ENCODE results near the gene EIF3C.
"Not testable (repeated sequence)": the region's sequence is repeated elsewhere in the genome, so short reads cannot be mapped to it uniquely, and the experiment has no call there.

Gene EIF3C

DNA sequence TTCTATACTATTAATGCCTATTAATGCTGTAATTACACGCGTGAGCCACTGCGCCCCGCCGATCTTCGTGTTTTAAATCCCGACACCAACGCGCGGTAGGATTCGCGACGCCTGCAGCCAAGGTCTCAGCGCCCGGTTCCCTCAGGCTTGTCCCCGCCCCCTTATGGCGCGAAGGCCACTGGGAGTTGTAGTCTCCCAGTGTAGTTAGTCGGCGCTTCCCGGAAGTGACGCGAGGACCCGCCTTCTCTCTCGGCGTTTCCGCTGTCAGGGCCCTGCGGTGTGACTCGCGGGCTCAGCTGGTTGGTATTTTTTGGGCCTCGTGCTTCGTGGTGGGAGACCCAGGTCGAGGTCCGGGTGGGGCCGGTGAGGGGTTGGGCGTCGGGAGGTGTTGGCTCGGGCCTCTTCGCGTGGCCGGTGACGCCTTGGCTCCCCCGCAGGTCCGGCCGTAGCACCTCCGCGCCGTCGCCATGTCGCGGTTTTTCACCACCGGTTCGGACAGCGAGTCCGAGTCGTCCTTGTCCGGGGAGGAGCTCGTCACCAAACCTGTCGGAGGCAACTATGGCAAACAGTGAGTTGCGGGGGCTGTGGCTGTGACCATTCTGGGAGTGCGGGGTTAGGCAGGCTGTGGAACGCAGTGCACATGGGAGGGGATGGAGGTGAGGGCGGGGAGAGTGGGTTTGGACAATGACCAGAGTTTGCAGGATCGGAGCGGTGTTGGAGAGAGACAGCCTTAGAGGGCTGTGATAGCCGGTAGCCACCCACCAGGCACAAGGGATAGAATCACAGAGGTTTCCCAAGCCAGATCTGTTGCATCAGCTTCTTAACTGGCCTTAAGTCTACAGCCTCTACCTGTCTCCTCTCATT is at the start of gene EIF3C:
TSS of gene EIF3C (plus strand) at position 245 of the 864 bp plus-strand sequence. CDS start at position 468, 223 bp downstream.
- not testable (repeated sequence) for DNase-seq

GRCh38 chr16:28666264-28666663 is 45.0 kb upstream of the EIF3C start:
- DNase-seq, result not testable (repeated sequence)

DNA sequence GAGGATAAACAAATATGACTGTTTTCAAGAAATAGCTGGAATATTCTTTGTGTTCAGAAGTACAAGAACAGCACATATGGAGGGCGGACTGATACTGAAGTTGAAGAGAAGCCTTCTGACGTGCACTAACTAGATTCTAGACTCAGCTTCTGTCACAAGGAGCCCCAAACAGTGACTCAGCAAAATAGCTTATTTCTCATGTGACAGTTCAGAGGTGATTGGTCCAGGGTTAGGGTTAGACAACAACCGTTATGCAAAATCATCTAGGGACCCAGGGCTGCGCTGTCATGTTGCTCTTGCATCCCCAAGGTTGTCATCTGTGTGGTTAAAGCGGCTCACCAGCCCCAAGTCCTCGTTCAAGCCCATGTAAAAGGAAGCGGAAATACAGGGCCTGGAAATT is 43.8 kb upstream of the EIF3C start:
- DNase-seq, result not testable (repeated sequence)

DNA sequence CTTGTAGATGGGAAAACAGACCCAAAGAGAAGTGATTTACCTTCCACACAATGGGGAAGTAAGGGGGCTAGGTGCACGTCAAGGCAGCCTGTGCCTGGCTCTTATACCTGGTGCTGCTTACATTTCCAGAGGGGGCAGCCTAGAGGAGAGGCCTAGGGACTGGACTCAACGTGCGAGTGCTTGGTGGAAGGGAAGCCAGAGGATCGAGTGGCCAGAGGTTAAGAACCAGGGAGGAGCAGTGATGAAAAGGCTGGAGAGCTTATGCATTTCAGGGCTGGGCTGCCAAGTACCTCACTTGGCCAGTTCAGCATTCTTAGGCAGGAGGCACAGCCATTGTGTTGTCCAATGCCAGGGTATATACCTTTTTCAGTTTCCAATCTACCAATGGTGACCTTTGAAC is 43.1 kb upstream of the EIF3C start:
- not testable (repeated sequence) for DNase-seq

DNA sequence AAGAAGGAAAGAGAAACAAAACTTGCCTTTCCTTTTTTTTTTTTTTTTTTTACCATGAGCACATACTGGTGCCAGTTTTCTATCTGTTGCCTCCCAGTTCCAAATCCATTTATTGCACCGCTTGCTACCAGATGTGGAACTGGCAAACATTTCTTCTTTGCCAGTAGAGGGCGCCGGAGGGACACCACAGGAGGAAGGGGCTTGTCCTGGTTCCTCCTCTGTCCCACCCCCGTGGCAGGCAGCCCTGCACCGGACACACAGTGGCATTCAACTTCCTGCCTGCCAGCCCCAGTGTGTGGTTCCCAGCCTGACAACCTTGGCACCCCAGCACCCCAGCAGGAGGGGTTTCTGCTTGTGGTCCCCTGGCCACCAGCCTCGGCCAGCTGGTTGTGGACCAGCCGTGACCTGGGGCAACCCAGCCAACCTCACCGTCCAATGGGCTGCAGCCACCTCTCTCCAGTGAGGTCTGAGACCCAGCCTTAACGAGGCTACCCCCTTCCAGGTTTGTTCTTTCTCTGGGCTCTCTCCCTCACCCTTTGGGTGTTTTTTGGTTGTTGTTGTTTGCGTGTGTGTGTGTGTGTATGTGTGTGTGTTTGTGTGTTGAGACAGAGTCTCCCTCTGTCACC is 22.8 kb upstream of the EIF3C start:
- not testable (repeated sequence) for DNase-seq

DNA sequence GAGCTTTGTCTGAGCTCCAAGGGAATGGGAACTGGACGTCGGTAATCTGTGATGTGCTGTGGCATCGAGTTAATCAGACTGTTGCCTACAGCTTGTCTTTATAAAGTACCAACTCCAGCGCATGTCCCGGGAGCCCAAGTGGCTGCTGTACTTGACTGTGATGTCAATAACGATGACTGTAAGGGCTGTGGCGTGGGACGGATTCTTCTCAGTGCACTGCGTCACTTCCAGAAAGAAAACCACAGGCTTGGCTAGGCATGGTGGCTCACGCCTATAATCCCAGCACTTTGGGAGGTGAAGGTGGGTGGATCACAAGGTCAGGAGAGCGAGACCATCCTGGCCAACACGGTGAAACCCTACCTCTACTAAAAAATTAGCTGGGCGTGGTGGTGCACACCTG is 21.8 kb upstream of the EIF3C start:
- DNase-seq, result not testable (repeated sequence)

GRCh38 chr16:28691722-28692121 is 19.5 kb upstream of the EIF3C start:
- not testable (repeated sequence) for DNase-seq

GRCh38 chr16:28693257-28693950 is 17.9 kb upstream of the EIF3C start:
- DNase-seq, result not testable (repeated sequence)

DNA sequence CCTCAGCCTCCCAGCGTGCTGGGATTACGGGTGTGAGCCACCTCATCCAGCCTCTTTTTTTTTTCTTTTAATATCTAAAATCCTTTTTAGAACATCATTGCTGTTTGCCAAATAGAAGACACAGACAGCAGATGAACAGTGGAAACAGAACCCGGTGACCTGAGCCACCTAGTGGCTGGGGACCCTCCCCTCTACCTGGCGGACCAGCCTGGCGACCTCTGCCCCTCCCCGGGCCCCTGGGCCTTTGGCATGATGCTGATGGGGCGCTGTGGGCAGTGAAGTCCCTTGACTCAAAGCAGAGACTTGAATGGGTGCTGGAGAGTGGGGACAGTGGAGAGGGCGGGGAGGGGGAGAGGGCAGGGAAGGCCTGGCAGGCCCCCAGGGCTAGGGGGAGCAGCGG is 11.5 kb upstream of the EIF3C start:
- DNase-seq, result not testable (repeated sequence)

GRCh38 chr16:28700349-28700748 is 10.9 kb upstream of the EIF3C start:
- not testable (repeated sequence) for DNase-seq

DNA sequence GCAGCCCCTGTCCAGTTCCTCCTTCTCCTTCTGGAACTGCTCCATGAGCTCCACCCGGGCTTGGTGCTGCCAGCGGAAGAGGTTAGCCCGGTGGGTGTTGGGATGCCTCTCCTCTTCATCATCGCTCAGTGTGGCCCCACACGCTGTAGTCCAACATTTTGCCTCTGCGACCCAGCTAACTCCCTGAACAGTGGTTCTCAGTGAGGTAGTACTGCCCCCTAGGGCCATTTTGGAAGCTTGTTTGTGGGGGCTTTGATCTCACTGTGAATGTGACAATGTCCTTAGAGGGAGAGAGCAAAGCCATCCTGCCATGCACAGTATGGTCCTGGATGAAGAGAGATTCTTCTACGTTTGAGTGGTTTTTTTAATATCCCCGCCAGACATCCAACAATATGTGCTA is 9.9 kb upstream of the EIF3C start:
- DNase-seq, result not testable (repeated sequence)

DNA sequence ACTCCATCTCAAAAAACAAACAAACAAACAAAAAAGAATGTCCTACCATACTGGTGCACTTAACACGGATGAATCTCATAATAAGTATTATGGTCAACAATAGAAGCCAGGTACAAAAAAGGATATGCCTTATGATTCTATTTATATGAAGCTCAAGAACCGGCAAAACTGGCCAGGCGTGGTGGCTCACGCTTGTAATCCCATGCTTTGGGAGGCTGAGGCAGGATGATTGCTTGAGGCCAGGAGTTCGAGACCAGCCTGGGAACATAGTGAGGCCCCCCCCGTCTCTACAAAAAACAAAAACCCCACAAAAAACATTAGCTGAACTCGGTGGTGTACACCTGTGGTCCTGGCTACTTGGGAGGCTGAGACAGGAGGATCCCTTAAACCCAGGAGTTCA is 7.0 kb upstream of the EIF3C start:
- DNase-seq, result not testable (repeated sequence)

DNA sequence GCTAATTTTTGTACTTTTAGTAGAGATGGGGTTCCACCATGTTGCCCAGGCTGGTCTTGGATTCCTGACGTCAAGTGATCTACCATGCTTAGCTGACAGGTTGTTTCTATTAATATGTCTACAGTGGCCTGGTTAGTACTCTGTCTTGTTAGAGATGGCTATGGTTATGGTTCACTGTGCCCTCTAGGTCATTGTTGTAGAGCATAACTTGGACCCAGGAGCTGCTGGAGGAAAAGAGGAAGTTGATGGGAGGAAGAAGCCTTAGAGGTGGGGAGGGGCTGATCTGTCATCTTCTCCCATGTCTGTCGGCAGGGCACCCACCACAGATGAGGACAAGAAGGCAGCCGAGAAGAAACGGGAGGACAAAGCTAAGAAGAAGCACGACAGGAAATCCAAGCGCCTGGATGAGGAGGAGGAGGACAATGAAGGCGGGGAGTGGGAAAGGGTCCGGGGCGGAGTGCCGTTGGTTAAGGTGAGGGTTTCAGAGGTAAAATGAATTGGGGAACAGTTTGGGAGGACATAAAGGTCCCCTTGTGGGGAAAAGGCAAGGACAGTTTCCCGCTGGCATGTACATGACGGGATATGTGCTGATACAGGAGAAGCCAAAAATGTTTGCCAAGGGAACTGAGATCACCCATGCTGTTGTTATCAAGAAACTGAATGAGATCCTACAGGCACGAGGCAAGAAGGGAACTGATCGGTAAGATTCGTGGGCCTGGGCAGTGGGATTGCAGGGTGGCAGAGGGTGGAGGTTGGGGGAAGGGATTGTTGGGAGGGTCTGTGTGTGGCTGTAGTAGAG is 11.8 kb downstream of the EIF3C start:
- not testable (repeated sequence) for DNase-seq

GRCh38 chr16:28731253-28731652 is 20.0 kb downstream of the EIF3C start:
- DNase-seq, result not testable (repeated sequence)

DNA sequence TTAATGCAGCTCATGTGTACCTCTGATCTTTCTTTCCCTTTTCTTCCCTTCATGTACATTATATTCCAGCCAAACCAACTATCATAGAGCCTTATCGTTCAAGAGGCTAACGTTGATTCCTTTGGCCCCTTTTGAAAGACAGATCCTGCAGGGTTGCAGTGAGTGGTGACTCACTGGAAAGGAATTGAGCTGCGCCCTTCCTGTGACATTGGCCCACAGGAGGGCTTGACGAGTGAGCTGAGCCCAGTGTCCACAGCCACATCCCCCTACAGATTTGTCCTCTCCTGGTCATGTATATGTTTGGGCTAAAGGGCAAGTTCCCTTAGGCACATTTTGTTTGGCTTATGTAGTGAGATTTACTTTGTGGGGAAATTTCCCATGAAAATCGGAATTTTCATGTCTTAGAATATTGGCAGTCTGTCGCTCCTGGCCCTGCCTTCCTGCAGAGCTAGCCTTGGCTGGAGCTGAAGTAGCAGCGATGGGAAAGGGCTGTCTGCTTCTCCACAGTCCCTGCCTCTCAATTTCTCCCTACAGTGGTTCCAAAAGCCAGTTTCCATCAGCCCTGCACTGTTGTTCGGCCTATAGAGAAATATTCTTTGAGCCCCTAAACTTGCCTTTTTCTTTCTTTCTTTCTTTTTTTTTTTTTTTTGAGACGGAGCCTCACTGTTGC is 21.3 kb downstream of the EIF3C start:
- not testable (repeated sequence) for DNase-seq

- not testable (repeated sequence) for DNase-seq
These were observed 28.5 kb downstream of the EIF3C start for GRCh38 chr16:28739787-28740186.

GRCh38 chr16:28740631-28741030 is 29.4 kb downstream of the EIF3C start:
- not testable (repeated sequence) for DNase-seq

GRCh38 chr16:28741295-28741694 is 30.0 kb downstream of the EIF3C start:
- DNase-seq, result not testable (repeated sequence)

DNA sequence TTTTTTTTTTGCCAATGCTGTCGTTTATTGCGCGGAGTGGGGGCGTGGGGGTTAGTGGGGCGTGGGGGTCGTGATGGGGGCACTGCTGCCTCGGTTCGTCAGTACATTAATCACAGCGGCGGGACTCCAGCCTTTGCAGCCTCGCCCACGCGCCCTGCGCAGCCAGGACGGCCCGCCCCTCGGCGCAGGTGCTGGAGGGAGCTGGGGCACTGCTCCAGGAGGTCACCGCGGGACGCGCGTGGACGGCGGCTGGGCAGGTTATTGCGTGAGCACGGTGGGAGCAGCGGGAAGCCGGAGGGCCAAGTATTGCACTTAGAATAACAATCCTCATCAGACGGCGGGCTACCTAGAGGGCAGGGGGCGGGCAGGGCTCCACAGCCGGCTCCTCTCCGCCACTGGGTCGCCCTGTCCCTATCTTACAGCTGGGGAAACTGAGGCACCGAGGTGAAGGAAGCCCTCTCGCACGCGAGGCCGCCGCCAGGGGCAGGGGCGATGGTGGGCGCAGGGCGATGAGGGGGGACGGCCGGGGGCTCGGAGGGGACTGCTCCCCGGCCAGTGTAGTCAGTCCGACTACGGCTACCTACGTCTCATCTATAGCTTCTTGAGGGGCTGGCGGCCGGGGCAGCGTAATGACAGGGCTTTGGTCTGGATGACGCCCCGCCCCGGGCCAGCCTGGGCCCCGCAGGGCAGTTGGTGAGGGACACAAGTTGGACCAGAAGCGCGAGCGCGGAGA is 35.5 kb downstream of the EIF3C start:
- not testable (repeated sequence) for DNase-seq

- not testable (repeated sequence) for DNase-seq
These were observed 38.8 kb downstream of the EIF3C start for GRCh38 chr16:28749997-28750465.

DNA sequence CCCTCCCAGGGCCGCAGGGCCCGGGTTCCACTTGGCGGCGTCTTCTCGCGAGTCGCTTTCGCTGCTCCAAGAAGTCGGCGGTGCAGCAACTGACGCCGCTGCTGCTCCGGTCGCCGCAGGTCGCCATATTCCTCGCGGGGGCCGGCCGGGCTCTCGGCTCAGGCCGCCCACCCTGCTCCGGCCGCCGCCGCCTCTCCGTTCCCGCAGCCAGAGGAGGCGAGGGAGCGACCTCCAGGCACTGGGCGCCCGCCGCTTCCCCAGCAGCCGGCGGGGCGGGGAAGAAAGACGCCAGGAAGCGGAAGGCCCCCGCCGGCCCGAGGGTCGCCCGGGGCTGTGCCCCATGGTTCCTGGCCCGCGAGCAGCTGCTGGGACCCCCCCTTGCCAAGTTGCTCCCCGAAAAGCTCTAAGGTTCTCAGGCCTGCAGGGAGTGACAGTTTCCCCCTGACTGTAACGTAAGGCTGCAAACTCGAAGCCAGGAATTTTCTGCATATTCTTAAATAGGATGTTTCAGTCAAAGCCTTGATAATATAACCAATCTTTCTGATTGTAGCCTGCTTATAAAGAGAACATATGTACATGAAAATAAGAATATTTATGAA is 39.3 kb downstream of the EIF3C start:
- not testable (repeated sequence) for DNase-seq
